ENCODE measurements around the gene PPIG. TPM values are rescaled to one million over a fixed set of nuclear protein-coding genes. Genes with fewer than 3 reads are reported as not detected.

PPIG gene
- total and polyA plus RNA-seq, 2 experiments from 2014 or later, result 40.7 to 157 TPM

DNA sequence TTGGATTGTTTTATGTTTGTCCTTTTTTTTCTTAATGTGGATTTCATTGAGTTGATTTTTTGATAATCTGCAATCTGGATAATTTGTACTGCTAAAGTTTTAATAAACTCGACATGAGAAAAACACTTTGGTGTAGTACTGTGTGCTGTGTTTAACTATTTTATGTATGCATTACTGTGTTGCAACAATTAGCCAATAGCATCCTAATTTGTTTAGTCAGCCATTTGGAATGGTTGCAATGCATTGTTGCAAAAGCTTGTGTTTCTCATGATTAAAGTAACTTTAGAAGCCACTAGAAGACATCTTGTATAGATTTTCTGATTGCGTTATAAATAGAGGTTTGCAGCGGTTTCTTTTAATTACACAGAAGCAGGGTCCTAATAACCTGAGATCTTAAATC is 53.5 kb downstream of the PPIG start:
- no peak for ATAC-seq
- TF ChIP-seq CREB1 (CRISPR knock-in tag; IDR thresholded peaks at IDR 0.05; ENCODE audit: low read depth) (no peak), EZH2phosphoT487 (IDR thresholded peaks at IDR 0.05; ENCODE audit: unreplicated experiment) (no peak), ZNF331 (CRISPR knock-in tag; IDR thresholded peaks at IDR 0.05; ENCODE audit: low read depth) (no peak), JUNB (IDR thresholded peaks at IDR 0.05; ENCODE audit: unreplicated experiment) (no peak)
- TF ChIP-seq, protein P1, sequence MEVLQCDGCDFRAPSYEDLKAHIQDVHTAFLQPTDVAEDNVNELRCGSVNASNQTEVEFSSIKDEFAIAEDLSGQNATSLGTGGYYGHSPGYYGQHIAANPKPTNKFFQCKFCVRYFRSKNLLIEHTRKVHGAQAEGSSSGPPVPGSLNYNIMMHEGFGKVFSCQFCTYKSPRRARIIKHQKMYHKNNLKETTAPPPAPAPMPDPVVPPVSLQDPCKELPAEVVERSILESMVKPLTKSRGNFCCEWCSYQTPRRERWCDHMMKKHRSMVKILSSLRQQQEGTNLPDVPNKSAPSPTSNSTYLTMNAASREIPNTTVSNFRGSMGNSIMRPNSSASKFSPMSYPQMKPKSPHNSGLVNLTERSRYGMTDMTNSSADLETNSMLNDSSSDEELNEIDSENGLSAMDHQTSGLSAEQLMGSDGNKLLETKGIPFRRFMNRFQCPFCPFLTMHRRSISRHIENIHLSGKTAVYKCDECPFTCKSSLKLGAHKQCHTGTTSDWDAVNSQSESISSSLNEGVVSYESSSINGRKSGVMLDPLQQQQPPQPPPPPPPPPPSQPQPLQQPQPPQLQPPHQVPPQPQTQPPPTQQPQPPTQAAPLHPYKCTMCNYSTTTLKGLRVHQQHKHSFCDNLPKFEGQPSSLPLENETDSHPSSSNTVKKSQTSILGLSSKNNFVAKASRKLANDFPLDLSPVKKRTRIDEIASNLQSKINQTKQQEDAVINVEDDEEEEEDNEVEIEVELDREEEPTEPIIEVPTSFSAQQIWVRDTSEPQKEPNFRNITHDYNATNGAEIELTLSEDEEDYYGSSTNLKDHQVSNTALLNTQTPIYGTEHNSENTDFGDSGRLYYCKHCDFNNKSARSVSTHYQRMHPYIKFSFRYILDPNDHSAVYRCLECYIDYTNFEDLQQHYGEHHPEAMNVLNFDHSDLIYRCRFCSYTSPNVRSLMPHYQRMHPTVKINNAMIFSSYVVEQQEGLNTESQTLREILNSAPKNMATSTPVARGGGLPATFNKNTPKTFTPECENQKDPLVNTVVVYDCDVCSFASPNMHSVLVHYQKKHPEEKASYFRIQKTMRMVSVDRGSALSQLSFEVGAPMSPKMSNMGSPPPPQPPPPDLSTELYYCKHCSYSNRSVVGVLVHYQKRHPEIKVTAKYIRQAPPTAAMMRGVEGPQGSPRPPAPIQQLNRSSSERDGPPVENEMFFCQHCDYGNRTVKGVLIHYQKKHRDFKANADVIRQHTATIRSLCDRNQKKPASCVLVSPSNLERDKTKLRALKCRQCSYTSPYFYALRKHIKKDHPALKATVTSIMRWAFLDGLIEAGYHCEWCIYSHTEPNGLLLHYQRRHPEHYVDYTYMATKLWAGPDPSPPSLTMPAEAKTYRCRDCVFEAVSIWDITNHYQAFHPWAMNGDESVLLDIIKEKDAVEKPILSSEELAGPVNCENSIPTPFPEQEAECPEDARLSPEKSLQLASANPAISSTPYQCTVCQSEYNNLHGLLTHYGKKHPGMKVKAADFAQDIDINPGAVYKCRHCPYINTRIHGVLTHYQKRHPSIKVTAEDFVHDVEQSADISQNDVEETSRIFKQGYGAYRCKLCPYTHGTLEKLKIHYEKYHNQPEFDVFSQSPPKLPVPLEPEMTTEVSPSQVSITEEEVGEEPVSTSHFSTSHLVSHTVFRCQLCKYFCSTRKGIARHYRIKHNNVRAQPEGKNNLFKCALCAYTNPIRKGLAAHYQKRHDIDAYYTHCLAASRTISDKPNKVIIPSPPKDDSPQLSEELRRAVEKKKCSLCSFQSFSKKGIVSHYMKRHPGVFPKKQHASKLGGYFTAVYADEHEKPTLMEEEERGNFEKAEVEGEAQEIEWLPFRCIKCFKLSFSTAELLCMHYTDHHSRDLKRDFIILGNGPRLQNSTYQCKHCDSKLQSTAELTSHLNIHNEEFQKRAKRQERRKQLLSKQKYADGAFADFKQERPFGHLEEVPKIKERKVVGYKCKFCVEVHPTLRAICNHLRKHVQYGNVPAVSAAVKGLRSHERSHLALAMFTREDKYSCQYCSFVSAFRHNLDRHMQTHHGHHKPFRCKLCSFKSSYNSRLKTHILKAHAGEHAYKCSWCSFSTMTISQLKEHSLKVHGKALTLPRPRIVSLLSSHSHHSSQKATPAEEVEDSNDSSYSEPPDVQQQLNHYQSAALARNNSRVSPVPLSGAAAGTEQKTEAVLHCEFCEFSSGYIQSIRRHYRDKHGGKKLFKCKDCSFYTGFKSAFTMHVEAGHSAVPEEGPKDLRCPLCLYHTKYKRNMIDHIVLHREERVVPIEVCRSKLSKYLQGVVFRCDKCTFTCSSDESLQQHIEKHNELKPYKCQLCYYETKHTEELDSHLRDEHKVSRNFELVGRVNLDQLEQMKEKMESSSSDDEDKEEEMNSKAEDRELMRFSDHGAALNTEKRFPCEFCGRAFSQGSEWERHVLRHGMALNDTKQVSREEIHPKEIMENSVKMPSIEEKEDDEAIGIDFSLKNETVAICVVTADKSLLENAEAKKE (CRISPR knock-in tag; IDR thresholded peaks at IDR 0.05), result no peak
- TF ChIP-seq, protein P2, sequence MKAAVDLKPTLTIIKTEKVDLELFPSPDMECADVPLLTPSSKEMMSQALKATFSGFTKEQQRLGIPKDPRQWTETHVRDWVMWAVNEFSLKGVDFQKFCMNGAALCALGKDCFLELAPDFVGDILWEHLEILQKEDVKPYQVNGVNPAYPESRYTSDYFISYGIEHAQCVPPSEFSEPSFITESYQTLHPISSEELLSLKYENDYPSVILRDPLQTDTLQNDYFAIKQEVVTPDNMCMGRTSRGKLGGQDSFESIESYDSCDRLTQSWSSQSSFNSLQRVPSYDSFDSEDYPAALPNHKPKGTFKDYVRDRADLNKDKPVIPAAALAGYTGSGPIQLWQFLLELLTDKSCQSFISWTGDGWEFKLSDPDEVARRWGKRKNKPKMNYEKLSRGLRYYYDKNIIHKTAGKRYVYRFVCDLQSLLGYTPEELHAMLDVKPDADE (IDR thresholded peaks at IDR 0.05), result no peak

More for the DNA sequence above, 53.5 kb downstream of the PPIG start:
- DNase-seq (ENCODE audit: low spot score), result no peak
- Histone ChIP-seq H3K9me2 (ENCODE audit: insufficient read depth) (no peaks in the 10 kb centered on the region), H3F3A (replicated peaks; ENCODE audit: low read depth) (no peaks in the 10 kb centered on the region), H4K20me1 (replicated peaks; ENCODE audit: insufficient read depth) (no peaks in the 10 kb centered on the region), H2AFZ (no peak overlapping the region), H3K79me2 (replicated peaks; ENCODE audit: insufficient read depth) (no peaks in the 10 kb centered on the region), H3K4me3 (no peak overlapping the region), H3K27ac (ENCODE audit: low read depth) (no peak overlapping the region), H3K27me3 (ENCODE audit: insufficient read depth) (no peaks in the 10 kb centered on the region), H3K4me1 (ENCODE audit: insufficient read depth) (no peaks in the 10 kb centered on the region), H3K4me2 (no peak overlapping the region), H3K36me3 (ENCODE audit: insufficient read depth) (peaks cover 22% of the 10 kb centered on the region)
- no peak overlapping the region for H3K4me3 Mint-ChIP-seq
- H3K4me1 Mint-ChIP-seq, result no peaks in the 10 kb centered on the region
- no peak overlapping the region for H3K27ac Mint-ChIP-seq
- H3K36me3 Mint-ChIP-seq (ENCODE audit: low read depth), result peaks cover 4% of the 10 kb centered on the region
- no peaks in the 10 kb centered on the region for H3K9me3 Mint-ChIP-seq
- no peaks in the 10 kb centered on the region for H3K27me3 Mint-ChIP-seq (ENCODE audit: insufficient read depth, low read depth, poor library complexity)

Data from GM23338 (cell line).